Osteoblast (primary cell): ENCODE data around the gene WDR46. TPM values are rescaled to one million over a fixed set of nuclear protein-coding genes. Genes with fewer than 3 reads are reported as not detected.

ENCODE experiments used
- DNase-seq: peaks from one replicate; pipeline ENCODE4 v3.0.0; 2011; ENCODE audit warnings: low spot score, mixed read lengths; ENCODE audit not compliant: insufficient read length; ENCODE audit errors: missing footprints
- H2AFZ ChIP-seq: 2 replicates; pipeline ENCODE4 v1.6.0; 2011; ENCODE audit warnings: mild to moderate bottlenecking, low read length
- H3K27ac ChIP-seq: 2 replicates; pipeline ENCODE4 v1.5.1; 2011; ENCODE audit warnings: mild to moderate bottlenecking, low read depth, low read length, moderate library complexity
- H3K27me3 ChIP-seq: 2 replicates; pipeline ENCODE4 v1.6.0; 2012; ENCODE audit warnings: mild to moderate bottlenecking, control low read depth, inconsistent platforms, low read length, moderate library complexity; ENCODE audit not compliant: insufficient read depth
- H3K36me3 ChIP-seq: 2 replicates; pipeline ENCODE4 v1.5.1; 2011; ENCODE audit warnings: mild to moderate bottlenecking, low read length, control low read depth, moderate library complexity; ENCODE audit not compliant: insufficient read depth
- H3K4me1 ChIP-seq: 2 replicates; pipeline ENCODE4 v1.5.1; 2011; ENCODE audit warnings: mild to moderate bottlenecking, low read length, control low read depth, moderate library complexity; ENCODE audit not compliant: insufficient read depth
- H3K4me2 ChIP-seq: 2 replicates; pipeline ENCODE4 v1.6.0; 2011; ENCODE audit warnings: mild to moderate bottlenecking, low read length; ENCODE audit not compliant: insufficient read depth
- H3K4me3 ChIP-seq: fragments of 200-600 bp; sonication (generic); 3 replicates; pipeline ENCODE4 v1.5.1; 2012; ENCODE audit warnings: mild to moderate bottlenecking, low read length, inconsistent platforms; ENCODE audit not compliant: insufficient read depth
- H3K79me2 ChIP-seq: 2 replicates; pipeline ENCODE4 v1.6.0; 2012; ENCODE audit warnings: mild to moderate bottlenecking, low read length, control low read depth, inconsistent platforms; ENCODE audit not compliant: insufficient read depth
- H3K9me3 ChIP-seq: 2 replicates; pipeline ENCODE4 v1.5.1; 2011; ENCODE audit warnings: low read depth, low read length, control low read depth
- H4K20me1 ChIP-seq: 2 replicates; pipeline ENCODE4 v1.6.0; 2012; ENCODE audit warnings: mild to moderate bottlenecking, low read length, control low read depth; ENCODE audit not compliant: insufficient read depth
- total RNA-seq: library from RNA; depleted of rRNA; stranded (reverse); fragments of >200 nt; gene quantifications from 2 replicates; pipeline ENCODE4 v1.2.3, GENCODE V29; 2012
- TF ChIP-seq, protein P1 (sequence below): IDR thresholded peaks from 2 replicates; pipeline ENCODE4 v1.5.1; 2011; ENCODE audit warnings: mild to moderate bottlenecking, low read depth, low read length, moderate library complexity; ENCODE audit errors: extremely low read depth

The WDR46 gene
- total RNA-seq, 1 donor: 86.9 TPM

DNA sequence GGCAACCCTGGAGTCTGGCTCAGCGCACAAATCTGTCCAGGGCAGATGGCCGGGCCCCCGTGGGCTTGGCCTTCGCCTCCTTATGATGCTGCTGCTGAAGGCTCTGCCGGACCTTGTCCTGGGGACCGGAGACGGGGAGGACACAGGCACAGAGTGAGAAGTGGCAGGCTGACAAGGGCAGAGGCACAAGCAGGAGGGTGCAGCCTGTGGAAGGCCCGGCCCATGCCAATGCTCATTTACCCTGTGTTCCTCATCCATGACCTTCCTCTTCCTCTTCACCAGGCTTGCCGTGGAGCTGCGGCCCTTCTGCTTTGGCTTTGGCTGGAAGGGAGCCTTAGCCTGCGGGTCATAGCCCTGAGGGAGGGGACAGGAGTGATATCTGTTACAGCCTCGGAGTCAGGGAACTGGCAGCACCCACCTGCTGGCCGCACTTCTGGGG, 9.8 kb downstream of the WDR46 start:
- Histone ChIP-seq H3K27ac (no peak overlapping the region), H3K9me3 (no peaks in the 10 kb centered on the region), H4K20me1 (peaks cover 36% of the 10 kb centered on the region), H3K27me3 (no peaks in the 10 kb centered on the region), H3K4me1 (peaks cover 25% of the 10 kb centered on the region), H2AFZ (no peak overlapping the region), H3K79me2 (peaks cover 16% of the 10 kb centered on the region), H3K4me3 (no peak overlapping the region), H3K36me3 (peaks cover 72% of the 10 kb centered on the region), H3K4me2 (no peak overlapping the region)
- TF ChIP-seq, protein P1, sequence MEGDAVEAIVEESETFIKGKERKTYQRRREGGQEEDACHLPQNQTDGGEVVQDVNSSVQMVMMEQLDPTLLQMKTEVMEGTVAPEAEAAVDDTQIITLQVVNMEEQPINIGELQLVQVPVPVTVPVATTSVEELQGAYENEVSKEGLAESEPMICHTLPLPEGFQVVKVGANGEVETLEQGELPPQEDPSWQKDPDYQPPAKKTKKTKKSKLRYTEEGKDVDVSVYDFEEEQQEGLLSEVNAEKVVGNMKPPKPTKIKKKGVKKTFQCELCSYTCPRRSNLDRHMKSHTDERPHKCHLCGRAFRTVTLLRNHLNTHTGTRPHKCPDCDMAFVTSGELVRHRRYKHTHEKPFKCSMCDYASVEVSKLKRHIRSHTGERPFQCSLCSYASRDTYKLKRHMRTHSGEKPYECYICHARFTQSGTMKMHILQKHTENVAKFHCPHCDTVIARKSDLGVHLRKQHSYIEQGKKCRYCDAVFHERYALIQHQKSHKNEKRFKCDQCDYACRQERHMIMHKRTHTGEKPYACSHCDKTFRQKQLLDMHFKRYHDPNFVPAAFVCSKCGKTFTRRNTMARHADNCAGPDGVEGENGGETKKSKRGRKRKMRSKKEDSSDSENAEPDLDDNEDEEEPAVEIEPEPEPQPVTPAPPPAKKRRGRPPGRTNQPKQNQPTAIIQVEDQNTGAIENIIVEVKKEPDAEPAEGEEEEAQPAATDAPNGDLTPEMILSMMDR: no peak
- DNase-seq: peak; percentile 30

DNA sequence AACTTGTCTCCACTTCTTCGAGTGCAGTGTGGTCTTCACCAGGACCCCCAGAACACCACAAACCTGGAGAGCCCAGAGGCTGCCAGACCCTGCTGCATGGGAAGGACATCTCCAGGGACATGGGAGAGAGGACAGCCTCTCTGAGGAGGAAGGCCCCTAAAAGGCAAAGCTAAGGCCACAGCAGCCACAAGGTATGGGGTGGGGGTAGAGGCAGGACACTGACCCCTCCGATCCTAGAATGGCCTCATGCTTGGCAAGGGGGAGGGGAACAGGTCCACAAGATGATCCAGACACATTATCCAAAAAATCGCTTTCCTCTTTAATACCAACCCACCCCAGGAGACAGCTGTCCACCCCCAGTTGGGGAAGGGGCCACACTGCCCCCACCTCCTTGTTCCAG, 10.2 kb downstream of the WDR46 start:
- no peak overlapping the region for H3K4me3 ChIP-seq
- H3K79me2 ChIP-seq: peaks cover 21% of the 10 kb centered on the region
- no peak overlapping the region for H3K27ac ChIP-seq
- H2AFZ ChIP-seq: no peak overlapping the region
- no peaks in the 10 kb centered on the region for H3K9me3 ChIP-seq
- H3K36me3 ChIP-seq: peaks cover 74% of the 10 kb centered on the region
- no peak overlapping the region for H3K4me2 ChIP-seq
- peaks cover 30% of the 10 kb centered on the region for H3K4me1 ChIP-seq
- peak; percentile 85 for DNase-seq
- TF ChIP-seq, protein P1: no peak
- H4K20me1 ChIP-seq: peaks cover 41% of the 10 kb centered on the region
- H3K27me3 ChIP-seq: no peaks in the 10 kb centered on the region

- peaks cover 45% of the 10 kb centered on the region for H4K20me1 ChIP-seq
- H3K9me3 ChIP-seq: no peaks in the 10 kb centered on the region
- peaks cover 34% of the 10 kb centered on the region for H3K4me1 ChIP-seq
- H3K36me3 ChIP-seq: peaks cover 75% of the 10 kb centered on the region
- H3K79me2 ChIP-seq: peaks cover 26% of the 10 kb centered on the region
- no peak for DNase-seq
- H3K27me3 ChIP-seq: no peaks in the 10 kb centered on the region
- H3K4me2 ChIP-seq: no peak overlapping the region
- H2AFZ ChIP-seq: no peak overlapping the region
- TF ChIP-seq, protein P1: no peak
- no peak overlapping the region for H3K27ac ChIP-seq
- H3K4me3 ChIP-seq: no peak overlapping the region
Observed at GRCh38 chr6:33278392-33278741, 10.7 kb downstream of the WDR46 start.

GRCh38 chr6:33277663-33278391, 11.2 kb downstream of the WDR46 start:
- Histone ChIP-seq H3K27ac (peak overlapping the region; percentile 19), H3K9me3 (no peaks in the 10 kb centered on the region), H3K4me2 (peak overlapping the region; percentile 72), H3K4me1 (peaks cover 40% of the 10 kb centered on the region), H3K4me3 (peak overlapping the region; percentile 67), H3K79me2 (peaks cover 31% of the 10 kb centered on the region), H4K20me1 (peaks cover 50% of the 10 kb centered on the region), H3K27me3 (no peaks in the 10 kb centered on the region), H3K36me3 (peaks cover 77% of the 10 kb centered on the region), H2AFZ (no peak overlapping the region)
- TF ChIP-seq, protein P1: no peak
- no peak for DNase-seq
